Peyer's patch (tissue), 4 donors: Measurements from ENCODE around the gene MOCS2.

Experiments
- POLR2A ChIP-seq, 2 donors: fragments of 450-650 bp; IDR thresholded peaks; one replicate each; pipeline ENCODE4 v1.5.1; 2017; ENCODE audit warnings: antibody characterized with exemption in 2 of 2, mild to moderate bottlenecking in 2 of 2, moderate library complexity in 2 of 2
- TF ChIP-seq, protein P1 (sequence below), 6 experiments: fragments of 450-650 bp in 4 of 6; fragments of 200-600 bp in 2 of 6; sonication (generic) in 1 of 6; IDR thresholded peaks; one replicate each; pipeline ENCODE4 v1.5.1; 2017 to 2019; ENCODE audit warnings: antibody characterized with exemption in 6 of 6, mild to moderate bottlenecking in 3 of 6, moderate library complexity in 1 of 6

- TF ChIP-seq, protein P1, sequence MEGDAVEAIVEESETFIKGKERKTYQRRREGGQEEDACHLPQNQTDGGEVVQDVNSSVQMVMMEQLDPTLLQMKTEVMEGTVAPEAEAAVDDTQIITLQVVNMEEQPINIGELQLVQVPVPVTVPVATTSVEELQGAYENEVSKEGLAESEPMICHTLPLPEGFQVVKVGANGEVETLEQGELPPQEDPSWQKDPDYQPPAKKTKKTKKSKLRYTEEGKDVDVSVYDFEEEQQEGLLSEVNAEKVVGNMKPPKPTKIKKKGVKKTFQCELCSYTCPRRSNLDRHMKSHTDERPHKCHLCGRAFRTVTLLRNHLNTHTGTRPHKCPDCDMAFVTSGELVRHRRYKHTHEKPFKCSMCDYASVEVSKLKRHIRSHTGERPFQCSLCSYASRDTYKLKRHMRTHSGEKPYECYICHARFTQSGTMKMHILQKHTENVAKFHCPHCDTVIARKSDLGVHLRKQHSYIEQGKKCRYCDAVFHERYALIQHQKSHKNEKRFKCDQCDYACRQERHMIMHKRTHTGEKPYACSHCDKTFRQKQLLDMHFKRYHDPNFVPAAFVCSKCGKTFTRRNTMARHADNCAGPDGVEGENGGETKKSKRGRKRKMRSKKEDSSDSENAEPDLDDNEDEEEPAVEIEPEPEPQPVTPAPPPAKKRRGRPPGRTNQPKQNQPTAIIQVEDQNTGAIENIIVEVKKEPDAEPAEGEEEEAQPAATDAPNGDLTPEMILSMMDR (IDR thresholded peaks at IDR 0.05), result no peak
- no peak for TF ChIP-seq POLR2A (IDR thresholded peaks at IDR 0.05)
Observed at GRCh38 chr5:53063791-53064190, 45.8 kb downstream of the MOCS2 start.
